H9 (cell line): ENCODE results near the gene DDX60. TPM values are rescaled to one million over a fixed set of nuclear protein-coding genes. Genes with fewer than 3 reads are reported as not detected.

Experiments
- DNase-seq: peaks from one replicate; pipeline ENCODE4 v3.0.0-alpha.2; 2017
- H2AFZ ChIP-seq: one replicate; pipeline ENCODE4 v1.6.1; 2013; ENCODE audit warnings: mild to moderate bottlenecking, low read length, control low read depth, moderate library complexity
- H2AK5ac ChIP-seq: 2 replicates; pipeline ENCODE4 v1.6.1; 2013; ENCODE audit warnings: low read length, control low read depth, mixed read lengths; ENCODE audit not compliant: insufficient read length
- H2BK120ac ChIP-seq: one replicate; pipeline ENCODE4 v1.6.1; 2013; ENCODE audit warnings: low read depth, mild to moderate bottlenecking, low read length, control low read depth, inconsistent platforms; ENCODE audit not compliant: poor library complexity, severe bottlenecking
- H2BK12ac ChIP-seq: 2 replicates; pipeline ENCODE4 v1.6.1; 2013; ENCODE audit warnings: low read length, control low read depth, mixed read lengths, low read depth; ENCODE audit not compliant: insufficient read length
- H2BK15ac ChIP-seq: 2 replicates; pipeline ENCODE4 v1.6.1; 2013; ENCODE audit warnings: low read depth, low read length, control low read depth
- H2BK20ac ChIP-seq: one replicate; pipeline ENCODE4 v1.6.1; 2013; ENCODE audit warnings: low read depth, mild to moderate bottlenecking, low read length, control low read depth, inconsistent platforms; ENCODE audit not compliant: poor library complexity, severe bottlenecking
- H2BK5ac ChIP-seq: 2 replicates; pipeline ENCODE4 v1.6.1; 2013; ENCODE audit warnings: low read length, control low read depth, mixed read lengths; ENCODE audit not compliant: insufficient read length
- H3K14ac ChIP-seq: 2 replicates; pipeline ENCODE4 v1.6.1; 2013; ENCODE audit warnings: low read length, control low read depth; ENCODE audit not compliant: insufficient read depth
- H3K18ac ChIP-seq: 2 replicates; pipeline ENCODE4 v1.6.1; 2013; ENCODE audit warnings: low read depth, mild to moderate bottlenecking, mixed read lengths, low read length, control low read depth; ENCODE audit not compliant: insufficient read length
- H3K23ac ChIP-seq: 2 replicates; pipeline ENCODE4 v1.6.1; 2013; ENCODE audit warnings: low read length, control low read depth, mixed read lengths, low read depth; ENCODE audit not compliant: insufficient read length
- H3K23me2 ChIP-seq: 2 replicates; pipeline ENCODE4 v1.6.1; 2013; ENCODE audit warnings: low read depth, mild to moderate bottlenecking, mixed read lengths, low read length, control low read depth; ENCODE audit not compliant: insufficient read length, poor library complexity, severe bottlenecking
- H3K27ac ChIP-seq: 2 replicates; pipeline ENCODE4 v1.5.1; 2013; ENCODE audit warnings: low read length, control low read depth, mixed read lengths, low read depth; ENCODE audit not compliant: insufficient read length
- H3K27me3 ChIP-seq: 2 replicates; pipeline ENCODE4 v1.6.1; 2013; ENCODE audit warnings: low read length, control low read depth, inconsistent platforms; ENCODE audit not compliant: insufficient read depth
- H3K4ac ChIP-seq: 2 replicates; pipeline ENCODE4 v1.6.1; 2013; ENCODE audit warnings: low read depth, mild to moderate bottlenecking, control low read depth, inconsistent platforms, low read length, moderate library complexity
- H3K4me1 ChIP-seq: 2 replicates; pipeline ENCODE4 v1.6.1; 2013; ENCODE audit warnings: low read length, control low read depth, inconsistent platforms; ENCODE audit not compliant: insufficient read depth
- H3K4me2 ChIP-seq: 2 replicates; pipeline ENCODE4 v1.6.1; 2013; ENCODE audit warnings: low read length, control low read depth, mixed read lengths; ENCODE audit not compliant: insufficient read length, insufficient read depth
- H3K56ac ChIP-seq: 2 replicates; pipeline ENCODE4 v1.6.1; 2013; ENCODE audit warnings: low read depth, mild to moderate bottlenecking, mixed read lengths, low read length, control low read depth; ENCODE audit not compliant: insufficient read length
- H3K79me1 ChIP-seq: 2 replicates; pipeline ENCODE4 v1.6.1; 2013; ENCODE audit warnings: low read depth, mild to moderate bottlenecking, moderate library complexity, low read length, control low read depth, inconsistent platforms; ENCODE audit not compliant: insufficient read depth, poor library complexity, severe bottlenecking
- H3K79me2 ChIP-seq: 2 replicates; pipeline ENCODE4 v1.6.1; 2013; ENCODE audit warnings: low read length, control low read depth, inconsistent platforms; ENCODE audit not compliant: insufficient read depth
- H3K9ac ChIP-seq: 2 replicates; pipeline ENCODE4 v1.6.1; 2013; ENCODE audit warnings: low read length, control low read depth, mixed read lengths; ENCODE audit not compliant: insufficient read length; ENCODE audit errors: extremely low read depth
- H3K9me3 ChIP-seq: one replicate; pipeline ENCODE4 v1.6.1; 2013; ENCODE audit warnings: low read depth, low read length, inconsistent platforms; ENCODE audit not compliant: control insufficient read depth
- H3T11ph ChIP-seq: one replicate; pipeline ENCODE4 v1.6.1; 2013; ENCODE audit warnings: mild to moderate bottlenecking, low read length, control low read depth, inconsistent platforms
- H4K20me1 ChIP-seq: one replicate; pipeline ENCODE4 v1.6.1; 2013; ENCODE audit not compliant: control insufficient read depth, insufficient read length, insufficient read depth
- H4K5ac ChIP-seq: 2 replicates; pipeline ENCODE4 v1.6.1; 2013; ENCODE audit warnings: low read depth, mild to moderate bottlenecking, mixed read lengths, low read length, control low read depth; ENCODE audit not compliant: insufficient read length
- H4K8ac ChIP-seq: replicated peaks from 2 replicates; pipeline ENCODE4 v1.6.1; 2013; ENCODE audit warnings: low read length, control low read depth, mixed read lengths, low read depth; ENCODE audit not compliant: insufficient read length
- H4K91ac ChIP-seq: 2 replicates; pipeline ENCODE4 v1.6.1; 2013; ENCODE audit warnings: low read depth, mild to moderate bottlenecking, moderate library complexity, mixed read lengths, low read length, control low read depth; ENCODE audit not compliant: insufficient read length
- H3K27ac Mint-ChIP-seq, 3 experiments: 2 replicates in 2 of 3; 3 replicates in 1 of 3; pipeline ENCODE4 v1.8.0; 2020 to 2021; ENCODE audit warnings: mixed read lengths in 3 of 3, mild to moderate bottlenecking in 1 of 3, moderate library complexity in 1 of 3
- H3K27me3 Mint-ChIP-seq: 2 replicates; pipeline ENCODE4 v1.8.0; 2021; ENCODE audit warnings: low read depth, mild to moderate bottlenecking, moderate library complexity, mixed read lengths
- H3K36me3 Mint-ChIP-seq, 3 experiments: 2 replicates in 2 of 3; 3 replicates in 1 of 3; pipeline ENCODE4 v1.8.0; 2020 to 2021; ENCODE audit warnings: low read depth in 3 of 3, mixed read lengths in 3 of 3; ENCODE audit not compliant: insufficient read depth in 1 of 3
- H3K4me1 Mint-ChIP-seq, 2 experiments: 2 replicates each; pipeline ENCODE4 v1.8.0; 2020; ENCODE audit warnings: mixed read lengths in 2 of 2
- H3K4me3 Mint-ChIP-seq, 2 experiments: 2 replicates in 1 of 2; 3 replicates in 1 of 2; pipeline ENCODE4 v1.8.0; 2020 to 2021; ENCODE audit warnings: mild to moderate bottlenecking in 2 of 2, mixed read lengths in 2 of 2, moderate library complexity in 1 of 2
- H3K9me3 Mint-ChIP-seq, 2 experiments: 2 replicates in 1 of 2; 3 replicates in 1 of 2; pipeline ENCODE4 v1.8.0; 2020; ENCODE audit warnings: mild to moderate bottlenecking in 2 of 2, mixed read lengths in 2 of 2, moderate library complexity in 1 of 2
- CTCF ChIP-seq: fragments of 200-600 bp; sonication (generic); conservative IDR thresholded peaks from 3 replicates; pipeline ENCODE4 v1.8.0; 2021; ENCODE audit warnings: antibody characterized with exemption, mild to moderate bottlenecking
- WGBS: extraction: QIAGEN DNeasy Blood & Tissue Kit; methylation state at CpG from one replicate; pipeline ENCODE4 v1.1.7; 2013; ENCODE audit warnings: missing lambda C conversion rate, low lambda C conversion rate, mixed read lengths; ENCODE audit not compliant: insufficient read length; ENCODE audit errors: extremely low coverage; 5-methylcytosine and 5-hydroxymethylcytosine counted together
- total RNA-seq: library from RNA; stranded (reverse); gene quantifications from 2 replicates; pipeline ENCODE4 v1.2.1, GENCODE V29; 2021

The DDX60 gene
- total RNA-seq, 1 experiment from 2014 or later, result 3.9 TPM

- no peak overlapping the region for H2BK15ac ChIP-seq
- H4K8ac ChIP-seq, result no peak overlapping the region
- no peak overlapping the region for H3K4ac ChIP-seq
- no CpG with 5 or more reads among the region's 3 CpGs for WGBS
- H3K79me1 ChIP-seq, result no peaks in the 10 kb centered on the region
- H3K27ac Mint-ChIP-seq, result no peak overlapping the region
- no peaks in the 10 kb centered on the region for H3K23me2 ChIP-seq
- H3K23ac ChIP-seq, result no peak overlapping the region
- no peak for DNase-seq
- H3K27ac ChIP-seq, result no peak overlapping the region
- peaks cover 3 to 5% of the 10 kb centered on the region in 2 experiments; a peak in 1 of 4 replicates for H3K4me1 Mint-ChIP-seq
- no peak overlapping the region for H2BK120ac ChIP-seq
- no peak overlapping the region for H2BK20ac ChIP-seq
- no peaks in the 10 kb centered on the region for H3K27me3 Mint-ChIP-seq
- no peak overlapping the region for H3K18ac ChIP-seq
- no peaks in the 10 kb centered on the region for H4K20me1 ChIP-seq
- H3K14ac ChIP-seq, result no peak overlapping the region
- H3K4me2 ChIP-seq, result no peak overlapping the region
- no peak overlapping the region for H4K5ac ChIP-seq
- H3K4me1 ChIP-seq, result no peaks in the 10 kb centered on the region; the same call in 1 of the 2 replicates
- H3K79me2 ChIP-seq, result no peaks in the 10 kb centered on the region
- no peak overlapping the region for H2BK12ac ChIP-seq
- H3K9me3 ChIP-seq, result no peaks in the 10 kb centered on the region
- no peak overlapping the region for H3K56ac ChIP-seq
- H3K4me3 Mint-ChIP-seq, result no peak overlapping the region
- H3T11ph ChIP-seq, result no peak overlapping the region
- no peak overlapping the region for H4K91ac ChIP-seq
- no peaks in the 10 kb centered on the region for H3K27me3 ChIP-seq
- H2AFZ ChIP-seq, result no peak overlapping the region
- H2AK5ac ChIP-seq, result no peak overlapping the region
- no peak overlapping the region for H3K9ac ChIP-seq
- H2BK5ac ChIP-seq, result no peak overlapping the region
- no peaks in the 10 kb centered on the region for H3K9me3 Mint-ChIP-seq
- no peak for TF ChIP-seq CTCF
- no peaks in the 10 kb centered on the region for H3K36me3 Mint-ChIP-seq
Observed at GRCh38 chr4:168293386-168293975, 25.1 kb downstream of the DDX60 start.
